Dedifferentiated amniotic fluid mesenchymal stem cell (primary cell): ENCODE results near the gene PCNX2.
"Not testable (repeated sequence)": the region's sequence is repeated elsewhere in the genome, so short reads cannot be mapped to it uniquely, and the experiment has no call there.

Experiments used
- DNase-seq: peaks from one replicate; pipeline ENCODE4 v3.0.0-alpha.2; 2016; ENCODE audit errors: extremely low spot score

PCNX2 gene

DNA sequence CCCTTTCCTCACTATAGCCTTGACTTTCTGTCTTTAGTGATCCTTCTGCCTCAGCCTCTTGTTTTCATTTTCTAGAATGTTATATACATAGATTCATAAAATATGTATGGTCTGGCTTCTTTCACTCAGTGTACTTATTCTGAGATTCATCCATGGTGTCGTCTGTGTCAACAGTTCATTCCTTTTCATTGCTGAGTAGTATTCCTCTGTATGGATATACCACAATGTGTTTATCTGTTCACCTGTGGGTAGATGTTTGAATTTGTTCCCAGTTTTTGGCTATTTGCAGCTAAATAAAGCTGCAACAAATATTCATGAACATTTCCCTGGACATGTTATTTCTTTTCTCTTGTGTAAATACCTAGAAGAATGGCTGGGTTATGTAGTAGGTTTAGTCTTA lies 131.8 kb downstream of the PCNX2 start:
- no peak for DNase-seq

GRCh38 chr1:233158322-233158721 lies 137.2 kb downstream of the PCNX2 start:
- DNase-seq: no peak

DNA sequence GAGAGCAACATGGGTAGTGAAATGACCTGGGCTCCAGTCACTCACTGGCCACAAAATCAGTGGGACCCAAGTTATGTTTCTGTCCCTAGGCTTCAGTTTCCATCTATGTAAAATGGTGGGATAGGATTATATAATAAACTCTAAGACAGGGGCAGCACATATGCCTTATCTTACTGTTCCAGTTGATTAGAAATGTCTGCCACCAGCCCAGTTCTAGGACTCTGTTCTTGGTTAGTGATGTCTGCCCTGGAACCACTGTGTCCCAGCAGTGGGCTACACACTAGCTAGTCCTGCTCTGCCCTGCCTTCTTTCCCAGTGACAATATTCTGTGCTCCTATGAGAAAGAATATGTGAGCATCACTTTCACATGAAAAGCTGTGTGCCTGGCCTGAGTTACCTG lies 138.3 kb downstream of the PCNX2 start:
- no peak for DNase-seq

DNA sequence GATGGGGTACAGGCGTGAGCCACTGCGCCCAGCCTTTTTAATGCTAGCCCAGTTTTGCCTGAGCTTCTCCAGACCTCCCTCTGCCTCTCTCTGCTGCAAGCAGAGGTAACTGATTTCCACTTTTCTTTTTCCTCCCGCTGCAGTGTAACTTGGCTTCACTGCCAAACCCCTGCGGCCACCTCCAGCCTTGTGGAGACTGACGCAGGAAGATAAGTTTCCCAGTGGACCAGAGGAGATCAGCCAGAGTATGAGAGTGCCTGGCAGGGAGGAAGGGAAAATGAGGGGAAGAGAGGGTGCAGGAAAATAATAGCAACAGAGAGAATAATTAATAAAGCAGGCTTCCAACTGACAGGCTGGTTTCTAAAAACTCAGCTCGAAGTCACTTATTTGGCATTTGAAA lies 143.7 kb downstream of the PCNX2 start:
- DNase-seq: no peak

DNA sequence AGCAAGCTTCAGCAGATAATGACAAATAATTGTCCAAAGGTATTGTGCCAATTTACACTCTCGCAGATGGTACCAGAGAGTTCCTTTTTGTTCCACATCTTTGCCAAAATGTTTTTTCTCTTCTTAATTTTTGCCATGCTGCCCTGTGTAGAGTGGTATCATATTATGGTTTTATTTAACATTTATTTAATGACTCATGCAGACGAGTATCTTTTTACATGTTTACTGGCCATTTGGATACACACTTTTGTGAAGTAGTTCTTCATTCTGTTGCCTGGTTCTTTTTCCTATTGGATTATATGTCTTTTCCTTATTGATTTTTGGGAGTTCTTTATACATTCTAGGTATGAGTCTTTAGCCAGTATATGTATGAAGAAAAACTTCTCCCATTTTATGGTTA lies 151.1 kb downstream of the PCNX2 start:
- DNase-seq: no peak

GRCh38 chr1:233143241-233143640 lies 152.3 kb downstream of the PCNX2 start:
- no peak for DNase-seq

- peak; percentile 53 for DNase-seq
These were observed 154.6 kb downstream of the PCNX2 start for GRCh38 chr1:233140974-233141373.

DNA sequence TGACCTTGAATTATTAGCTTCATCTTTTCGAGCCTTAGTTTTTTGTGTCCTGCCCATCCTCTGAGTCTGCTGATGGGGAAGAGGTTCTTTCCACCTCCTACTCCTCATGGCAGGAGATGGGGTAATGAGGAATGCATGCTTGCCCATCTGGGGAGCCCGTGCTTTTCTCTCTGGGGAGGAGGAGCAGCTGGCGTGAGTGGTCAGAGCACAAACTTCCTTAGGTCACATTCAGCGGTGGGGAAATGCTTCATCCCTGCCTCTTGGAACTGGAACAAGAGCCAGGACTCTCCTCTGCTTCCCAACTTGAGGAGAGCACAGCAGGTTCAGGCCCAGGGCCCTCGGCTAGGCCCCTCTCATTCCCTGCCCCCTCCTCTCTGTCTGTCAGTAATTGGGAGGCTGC lies 155.0 kb downstream of the PCNX2 start:
- DNase-seq: no peak

GRCh38 chr1:233138788-233139585 lies 156.5 kb downstream of the PCNX2 start:
- no peak for DNase-seq

DNA sequence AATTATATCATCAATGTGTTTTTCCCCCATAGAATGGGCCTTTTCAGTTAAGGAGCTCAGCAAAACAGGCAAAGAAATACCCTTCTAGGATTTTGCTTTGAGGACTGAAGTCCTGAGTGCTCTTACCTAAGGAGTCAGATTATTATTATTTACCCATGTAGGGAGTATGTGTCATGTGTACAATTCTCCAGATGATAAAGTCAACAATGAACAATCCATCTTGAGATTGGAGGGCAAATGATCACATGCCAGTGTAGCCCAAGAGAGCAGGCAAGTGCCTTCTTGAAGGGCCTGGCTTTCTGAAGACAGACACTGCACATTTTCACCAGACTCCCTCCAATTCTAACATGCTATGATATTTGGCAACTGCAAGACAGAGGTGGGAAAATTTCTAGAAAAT lies 159.7 kb downstream of the PCNX2 start:
- DNase-seq: no peak

GRCh38 chr1:233132445-233132844 lies 163.1 kb downstream of the PCNX2 start:
- no peak for DNase-seq

GRCh38 chr1:233129031-233129430 lies 166.5 kb downstream of the PCNX2 start:
- not testable (repeated sequence) for DNase-seq

GRCh38 chr1:233127157-233127556 lies 168.4 kb downstream of the PCNX2 start:
- no peak for DNase-seq

- DNase-seq: no peak
These were observed 172.7 kb downstream of the PCNX2 start for GRCh38 chr1:233122779-233123178.

- DNase-seq: no peak
These were observed 173.5 kb downstream of the PCNX2 start for GRCh38 chr1:233121947-233122559.

DNA sequence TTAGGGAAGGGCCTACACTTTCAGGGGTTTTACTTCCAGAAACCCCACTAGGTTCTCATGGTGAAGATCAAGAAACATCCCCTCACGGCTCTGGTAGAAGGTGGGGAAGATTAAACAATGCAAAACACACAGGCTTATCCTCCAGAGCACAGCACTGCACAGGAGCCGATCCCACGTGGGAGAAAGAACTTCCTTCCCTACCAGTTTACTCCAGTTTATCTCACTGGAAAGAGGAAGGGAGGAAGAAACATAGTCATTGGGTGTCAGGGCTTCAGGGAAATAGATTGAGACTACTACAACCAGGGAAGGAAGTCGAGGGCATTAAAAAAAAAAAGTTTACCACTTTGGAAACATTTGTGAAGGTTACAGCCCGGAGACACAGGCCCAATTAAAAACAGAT lies 180.7 kb downstream of the PCNX2 start:
- no peak for DNase-seq

DNA sequence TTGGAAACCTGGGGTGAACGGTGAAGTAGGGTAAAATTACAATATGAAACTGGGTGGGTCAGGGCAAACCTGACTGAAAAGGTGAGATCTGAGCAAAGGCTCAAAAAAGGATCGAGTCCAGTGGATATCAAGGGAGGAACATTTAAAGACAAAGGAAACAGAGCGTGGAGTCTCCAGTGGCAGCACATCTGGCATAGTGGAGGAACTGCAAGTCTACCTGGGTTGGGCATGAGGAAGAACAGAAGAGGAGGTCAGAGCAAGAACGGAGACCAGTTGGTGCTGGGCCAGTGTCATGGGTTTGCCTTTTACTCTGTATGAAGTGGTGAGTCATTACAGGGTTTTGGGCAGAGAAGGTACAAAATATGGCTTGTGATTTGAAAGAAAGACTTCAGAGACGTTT lies 181.4 kb downstream of the PCNX2 start:
- DNase-seq: no peak

- DNase-seq: peak; percentile 97
These were observed 182.3 kb downstream of the PCNX2 start for GRCh38 chr1:233113009-233113879.

DNA sequence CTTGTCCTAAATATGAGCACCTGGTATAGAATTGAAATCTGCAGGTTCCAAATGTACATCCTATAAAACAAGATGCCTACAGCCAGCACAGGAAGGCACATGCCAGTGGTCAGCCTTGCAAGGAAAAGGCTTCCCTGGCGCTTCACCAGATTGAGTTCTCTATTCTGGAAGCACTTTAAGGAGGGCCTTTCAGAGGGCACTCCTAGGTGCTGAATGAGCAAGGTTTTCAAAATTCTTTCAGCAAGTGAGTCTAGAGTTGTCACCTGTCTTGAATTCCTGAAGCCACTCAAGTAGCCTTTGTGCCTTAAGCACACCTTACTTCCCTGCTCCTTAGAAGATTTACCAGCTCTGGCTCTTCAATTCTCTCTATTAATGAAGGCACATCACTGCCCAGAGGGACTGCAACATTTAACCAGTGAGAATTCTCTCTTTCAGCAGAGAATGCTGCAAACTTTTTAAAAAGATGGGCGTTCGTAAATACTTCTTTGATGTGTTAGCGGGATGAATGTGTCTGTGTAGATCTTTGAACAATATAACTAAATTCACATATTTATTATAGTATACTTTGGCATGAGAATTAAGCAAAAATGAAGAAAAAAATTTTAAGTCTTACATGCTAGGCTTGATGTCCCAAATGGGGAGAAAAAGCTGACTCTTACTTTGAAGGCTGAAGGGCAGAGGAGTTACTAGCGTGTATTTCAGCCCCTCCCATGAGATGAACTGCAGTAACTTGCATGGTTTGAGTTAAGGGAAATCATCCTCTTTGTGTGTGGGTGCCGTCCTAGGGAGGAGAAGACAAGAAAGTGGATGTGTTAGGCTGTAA lies 183.1 kb downstream of the PCNX2 start:
- DNase-seq: no peak

GRCh38 chr1:233111731-233112130 lies 183.8 kb downstream of the PCNX2 start:
- no peak for DNase-seq

DNA sequence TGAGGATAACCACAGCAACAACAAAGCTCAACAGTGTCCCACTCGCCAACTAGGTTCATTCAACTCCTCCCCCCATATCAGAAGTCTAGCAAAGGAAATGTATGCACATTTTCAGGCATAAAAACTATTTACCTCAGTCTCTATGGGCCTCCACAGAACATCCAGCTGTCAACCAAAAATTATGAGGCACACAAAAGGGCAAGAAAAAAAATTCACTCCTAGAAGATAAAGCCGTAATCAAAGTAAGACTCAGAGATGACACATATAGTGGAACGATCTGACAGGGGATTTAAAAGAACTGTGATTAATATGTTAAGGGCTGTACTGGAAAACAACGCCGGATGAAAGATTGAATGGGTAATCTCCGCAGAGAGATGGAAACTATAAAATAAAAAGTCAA lies 186.4 kb downstream of the PCNX2 start:
- no peak for DNase-seq

DNA sequence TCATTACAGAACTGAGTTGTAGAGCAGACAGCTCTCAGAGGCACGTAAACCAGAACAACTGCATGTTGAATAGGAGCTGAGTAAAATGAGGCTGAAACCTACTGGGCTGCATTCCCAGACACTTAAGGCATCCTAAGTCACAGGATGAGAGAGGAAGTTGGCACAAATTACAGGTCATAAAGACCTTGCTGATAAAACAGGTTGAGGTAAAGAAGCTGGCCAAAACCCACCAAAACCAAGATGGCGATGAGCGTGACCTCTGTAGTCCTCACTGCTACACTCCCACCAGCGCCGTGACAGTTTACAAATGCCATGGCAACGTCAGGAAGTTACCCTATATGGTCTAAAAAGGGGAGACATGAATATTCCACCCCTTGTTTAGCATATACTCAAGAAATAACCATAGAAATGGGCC lies 187.8 kb downstream of the PCNX2 start:
- DNase-seq: not testable (repeated sequence)
